GM18868 (cell line): ENCODE data around the gene JPH3.

ENCODE experiments used
- ATAC-seq: cut with Tn5 transposase; IDR thresholded peaks from one replicate; pipeline ENCODE4 v1.9.1; 2021; ENCODE audit warnings: mild to moderate bottlenecking, moderate library complexity; ENCODE audit not compliant: unreplicated experiment

The JPH3 gene

GRCh38 chr16:87622756-87623319 is 20.5 kb downstream of the JPH3 start:
- ATAC-seq: no peak

GRCh38 chr16:87625241-87625797 is 23.0 kb downstream of the JPH3 start:
- no peak for ATAC-seq

GRCh38 chr16:87626401-87626800 is 24.1 kb downstream of the JPH3 start:
- ATAC-seq: no peak

- ATAC-seq: no peak
Observed at GRCh38 chr16:87626905-87627304, 24.6 kb downstream of the JPH3 start.

GRCh38 chr16:87627542-87628245 is 25.4 kb downstream of the JPH3 start:
- ATAC-seq: no peak

- no peak for ATAC-seq
Observed at GRCh38 chr16:87628246-87628923, 26.1 kb downstream of the JPH3 start.

- ATAC-seq: no peak
Observed at GRCh38 chr16:87628940-87629339, 26.6 kb downstream of the JPH3 start.

GRCh38 chr16:87631067-87631466 is 28.8 kb downstream of the JPH3 start:
- no peak for ATAC-seq

GRCh38 chr16:87634411-87634810 is 32.1 kb downstream of the JPH3 start:
- no peak for ATAC-seq

- ATAC-seq: no peak
Observed at GRCh38 chr16:87635541-87636049, 33.3 kb downstream of the JPH3 start.

- ATAC-seq: no peak
Observed at GRCh38 chr16:87636050-87636684, 33.9 kb downstream of the JPH3 start.

GRCh38 chr16:87636741-87637140 is 34.4 kb downstream of the JPH3 start:
- ATAC-seq: no peak

- ATAC-seq: no peak
Observed at GRCh38 chr16:87637357-87637756, 35.0 kb downstream of the JPH3 start.

GRCh38 chr16:87638736-87639135 is 36.4 kb downstream of the JPH3 start:
- ATAC-seq: no peak

- no peak for ATAC-seq
Observed at GRCh38 chr16:87641721-87642120, 39.4 kb downstream of the JPH3 start.

GRCh38 chr16:87642491-87642890 is 40.2 kb downstream of the JPH3 start:
- ATAC-seq: no peak

- no peak for ATAC-seq
Observed at GRCh38 chr16:87644186-87644585, 41.9 kb downstream of the JPH3 start.

- no peak for ATAC-seq
Observed at GRCh38 chr16:87644596-87644995, 42.3 kb downstream of the JPH3 start.

- no peak for ATAC-seq
Observed at GRCh38 chr16:87645802-87646201, 43.5 kb downstream of the JPH3 start.

GRCh38 chr16:87647431-87648185 is 45.3 kb downstream of the JPH3 start:
- no peak for ATAC-seq

- ATAC-seq: no peak
Observed at GRCh38 chr16:87648236-87648635, 45.9 kb downstream of the JPH3 start.
